ENCODE data around the gene GALNT1. TPM values are rescaled to one million over a fixed set of nuclear protein-coding genes. Genes with fewer than 3 reads are reported as not detected.

The GALNT1 gene
- total RNA-seq, 1 donor = 796 TPM

DNA sequence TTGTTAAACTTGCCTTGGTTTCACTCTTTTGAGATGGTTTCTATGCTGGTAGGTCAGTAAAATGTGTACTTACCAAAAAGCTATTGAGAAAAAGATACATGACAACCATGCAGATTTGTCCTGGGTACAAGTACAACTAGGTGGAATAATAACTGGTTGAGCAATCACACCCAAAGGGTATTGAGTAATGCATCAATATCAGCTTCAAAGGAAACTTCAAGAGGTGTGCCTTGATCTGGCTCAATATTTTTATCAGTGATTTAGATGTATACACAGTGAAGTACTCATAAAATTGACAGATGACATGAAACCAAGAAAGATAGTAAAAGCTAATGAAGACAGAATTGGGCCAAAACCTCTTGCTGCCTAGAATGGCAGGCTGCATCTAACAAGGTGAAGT lies 21.7 kb upstream of the GALNT1 start:
- Histone ChIP-seq H3K27me3 (ENCODE audit: insufficient read depth, low read length) (no peaks in the 10 kb centered on the region), H2AFZ (ENCODE audit: low read length) (no peak overlapping the region), H3K36me3 (ENCODE audit: insufficient read depth, low read length) (no peaks in the 10 kb centered on the region), H3K4me1 (ENCODE audit: insufficient read depth, low read length) (no peaks in the 10 kb centered on the region), H3K9me3 (ENCODE audit: low read depth, low read length) (no peaks in the 10 kb centered on the region), H3K4me2 (ENCODE audit: insufficient read depth, low read length) (no peak overlapping the region), H4K20me1 (ENCODE audit: insufficient read depth, low read length) (no peaks in the 10 kb centered on the region), H3K27ac (ENCODE audit: low read depth, low read length) (no peak overlapping the region), H3K79me2 (ENCODE audit: insufficient read depth, low read length) (no peaks in the 10 kb centered on the region), H3K4me3 (ENCODE audit: insufficient read depth, low read length) (no peak overlapping the region)
- TF ChIP-seq, protein P1, sequence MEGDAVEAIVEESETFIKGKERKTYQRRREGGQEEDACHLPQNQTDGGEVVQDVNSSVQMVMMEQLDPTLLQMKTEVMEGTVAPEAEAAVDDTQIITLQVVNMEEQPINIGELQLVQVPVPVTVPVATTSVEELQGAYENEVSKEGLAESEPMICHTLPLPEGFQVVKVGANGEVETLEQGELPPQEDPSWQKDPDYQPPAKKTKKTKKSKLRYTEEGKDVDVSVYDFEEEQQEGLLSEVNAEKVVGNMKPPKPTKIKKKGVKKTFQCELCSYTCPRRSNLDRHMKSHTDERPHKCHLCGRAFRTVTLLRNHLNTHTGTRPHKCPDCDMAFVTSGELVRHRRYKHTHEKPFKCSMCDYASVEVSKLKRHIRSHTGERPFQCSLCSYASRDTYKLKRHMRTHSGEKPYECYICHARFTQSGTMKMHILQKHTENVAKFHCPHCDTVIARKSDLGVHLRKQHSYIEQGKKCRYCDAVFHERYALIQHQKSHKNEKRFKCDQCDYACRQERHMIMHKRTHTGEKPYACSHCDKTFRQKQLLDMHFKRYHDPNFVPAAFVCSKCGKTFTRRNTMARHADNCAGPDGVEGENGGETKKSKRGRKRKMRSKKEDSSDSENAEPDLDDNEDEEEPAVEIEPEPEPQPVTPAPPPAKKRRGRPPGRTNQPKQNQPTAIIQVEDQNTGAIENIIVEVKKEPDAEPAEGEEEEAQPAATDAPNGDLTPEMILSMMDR (IDR thresholded peaks at IDR 0.05; ENCODE audit: extremely low read depth, low read depth, low read length) = no peak
- no peak for DNase-seq (ENCODE audit: insufficient read length, low spot score, missing footprints)

DNA sequence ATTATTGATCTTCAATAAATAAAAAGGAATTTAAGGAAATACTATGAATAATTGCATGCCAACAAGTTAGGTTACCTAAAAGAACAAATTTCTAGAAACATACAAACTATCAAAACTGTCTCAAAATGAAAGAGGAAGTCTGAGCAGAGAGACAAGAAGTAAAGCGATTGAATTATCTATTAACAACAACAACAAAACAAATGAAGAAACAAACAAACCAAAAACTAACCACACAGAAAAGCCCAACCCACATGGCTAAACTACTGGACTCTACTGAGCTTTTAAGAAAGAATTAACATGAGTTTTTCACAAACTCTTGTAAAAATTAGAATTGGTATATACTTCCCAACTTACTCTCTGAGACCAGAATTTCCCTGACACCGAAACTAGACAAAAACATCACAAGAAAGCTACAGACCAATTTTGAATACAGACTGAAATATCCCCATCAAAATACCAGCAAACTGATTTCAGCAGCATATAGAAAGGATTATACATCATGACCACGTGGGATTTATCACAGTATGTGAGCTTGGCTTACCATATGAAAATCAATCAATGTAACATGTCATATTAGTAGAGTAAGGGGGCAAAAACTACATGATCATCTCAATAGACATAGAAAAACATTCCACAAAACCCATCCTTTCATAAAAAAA lies 16.6 kb upstream of the GALNT1 start:
- no peaks in the 10 kb centered on the region for H3K79me2 ChIP-seq (ENCODE audit: insufficient read depth, low read length)
- TF ChIP-seq, protein P1 (IDR thresholded peaks at IDR 0.05; ENCODE audit: extremely low read depth, low read depth, low read length) = no peak

DNA sequence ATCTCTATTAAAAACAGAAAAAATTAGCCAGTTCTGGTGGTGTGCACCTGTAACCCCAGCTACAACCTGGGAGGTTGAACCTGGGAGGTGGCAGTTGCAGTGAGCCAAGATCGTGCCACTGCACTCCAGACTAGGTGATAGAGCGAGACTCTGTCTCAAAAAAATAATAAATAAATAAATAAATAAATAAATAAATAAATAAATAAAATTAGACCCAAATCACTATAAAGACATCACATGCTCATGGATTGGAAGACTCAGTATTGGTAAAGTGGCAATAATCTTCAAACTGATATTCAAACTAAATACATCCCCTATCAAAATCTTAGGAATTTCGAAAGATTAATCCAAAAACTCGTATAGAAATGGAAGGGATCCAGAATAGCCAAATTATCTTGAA lies 15.5 kb upstream of the GALNT1 start:
- H3K4me1 ChIP-seq (ENCODE audit: insufficient read depth, low read length) = peaks cover 9% of the 10 kb centered on the region
- no peak overlapping the region for H2AFZ ChIP-seq (ENCODE audit: low read length)
- DNase-seq (ENCODE audit: insufficient read length, low spot score, missing footprints) = no peak
- no peak overlapping the region for H3K4me3 ChIP-seq (ENCODE audit: insufficient read depth, low read length)
- H3K4me2 ChIP-seq (ENCODE audit: insufficient read depth, low read length) = no peak overlapping the region
- TF ChIP-seq, protein P1 (IDR thresholded peaks at IDR 0.05; ENCODE audit: extremely low read depth, low read depth, low read length) = no peak
- no peaks in the 10 kb centered on the region for H3K36me3 ChIP-seq (ENCODE audit: insufficient read depth, low read length)
- no peak overlapping the region for H3K27ac ChIP-seq (ENCODE audit: low read depth, low read length)
- H3K9me3 ChIP-seq (ENCODE audit: low read depth, low read length) = no peaks in the 10 kb centered on the region
- H3K79me2 ChIP-seq (ENCODE audit: insufficient read depth, low read length) = no peaks in the 10 kb centered on the region
- no peaks in the 10 kb centered on the region for H4K20me1 ChIP-seq (ENCODE audit: insufficient read depth, low read length)
- no peaks in the 10 kb centered on the region for H3K27me3 ChIP-seq (ENCODE audit: insufficient read depth, low read length)

More for the DNA sequence above, 16.6 kb upstream of the GALNT1 start:
- Histone ChIP-seq H3K4me3 (ENCODE audit: insufficient read depth, low read length) (no peak overlapping the region), H2AFZ (ENCODE audit: low read length) (peak overlapping the region; percentile 25), H3K27ac (ENCODE audit: low read depth, low read length) (no peak overlapping the region), H3K9me3 (ENCODE audit: low read depth, low read length) (no peaks in the 10 kb centered on the region), H3K4me1 (ENCODE audit: insufficient read depth, low read length) (no peaks in the 10 kb centered on the region), H3K36me3 (ENCODE audit: insufficient read depth, low read length) (no peaks in the 10 kb centered on the region), H3K4me2 (ENCODE audit: insufficient read depth, low read length) (no peak overlapping the region), H4K20me1 (ENCODE audit: insufficient read depth, low read length) (no peaks in the 10 kb centered on the region), H3K27me3 (ENCODE audit: insufficient read depth, low read length) (no peaks in the 10 kb centered on the region)
- DNase-seq (ENCODE audit: insufficient read length, low spot score, missing footprints) = no peak

DNA sequence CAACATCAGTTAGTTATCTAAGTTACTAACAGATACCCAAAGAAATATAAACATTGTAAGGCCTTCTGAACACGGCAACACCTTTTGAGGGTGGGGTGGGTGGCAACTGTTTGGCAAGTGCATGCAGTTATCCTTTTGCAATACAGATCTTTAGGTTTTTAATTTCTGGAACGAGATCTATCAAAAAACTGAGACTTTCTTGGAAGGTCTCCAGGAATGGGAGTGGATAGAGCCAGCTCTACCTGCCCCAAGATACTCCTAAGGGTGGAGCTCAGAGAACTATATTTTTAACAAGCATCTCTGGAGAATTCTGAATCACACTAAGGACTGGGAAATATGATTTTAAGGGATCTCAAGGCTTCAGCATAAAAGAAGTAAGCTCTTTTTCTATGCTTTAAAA lies 11.4 kb upstream of the GALNT1 start:
- Histone ChIP-seq H3K27me3 (ENCODE audit: insufficient read depth, low read length) (no peaks in the 10 kb centered on the region), H2AFZ (ENCODE audit: low read length) (no peak overlapping the region), H3K27ac (ENCODE audit: low read depth, low read length) (no peak overlapping the region), H4K20me1 (ENCODE audit: insufficient read depth, low read length) (no peaks in the 10 kb centered on the region), H3K4me3 (ENCODE audit: insufficient read depth, low read length) (no peak overlapping the region), H3K79me2 (ENCODE audit: insufficient read depth, low read length) (no peaks in the 10 kb centered on the region), H3K9me3 (ENCODE audit: low read depth, low read length) (no peaks in the 10 kb centered on the region), H3K4me1 (ENCODE audit: insufficient read depth, low read length) (peaks cover 15% of the 10 kb centered on the region), H3K36me3 (ENCODE audit: insufficient read depth, low read length) (no peaks in the 10 kb centered on the region), H3K4me2 (ENCODE audit: insufficient read depth, low read length) (no peak overlapping the region)
- DNase-seq (ENCODE audit: insufficient read length, low spot score, missing footprints) = no peak
- TF ChIP-seq, protein P1 (IDR thresholded peaks at IDR 0.05; ENCODE audit: extremely low read depth, low read depth, low read length) = no peak

Data from osteoblast (primary cell).